ENCODE results near the gene SMIM10. TPM values are rescaled to one million over a fixed set of nuclear protein-coding genes. Genes with fewer than 3 reads are reported as not detected.

SMIM10 gene
- total RNA-seq, 1 experiment from 2014 or later: not detected

DNA sequence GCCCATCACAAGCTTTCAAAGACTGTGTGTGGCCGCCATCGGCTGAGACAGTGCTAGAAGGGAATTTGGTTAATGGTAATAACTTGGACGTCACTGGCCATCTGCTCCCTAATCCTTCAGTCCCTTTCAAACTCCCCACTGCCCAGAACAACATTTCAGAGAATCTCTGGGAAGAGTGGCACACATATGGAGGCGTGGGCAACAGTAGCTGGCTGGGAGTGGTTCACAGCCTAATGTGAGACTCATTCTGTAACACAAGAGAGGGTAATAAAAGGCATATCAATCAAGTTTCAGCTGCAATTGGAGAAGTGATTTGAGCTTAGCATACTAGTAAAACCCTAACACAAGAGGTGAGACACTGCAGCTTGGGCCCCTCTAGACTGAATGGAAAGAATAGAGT is 15.4 kb downstream of the SMIM10 start (continued):
- no peak for TF ChIP-seq POLR2AphosphoS5 (IDR thresholded peaks at IDR 0.05; ENCODE audit: low read depth, low read length)
- TF ChIP-seq EZH2 (IDR thresholded peaks at IDR 0.05): no peak
- TF ChIP-seq CBX3 (IDR thresholded peaks at IDR 0.05; ENCODE audit: low read depth): no peak
- TF ChIP-seq, protein P1, sequence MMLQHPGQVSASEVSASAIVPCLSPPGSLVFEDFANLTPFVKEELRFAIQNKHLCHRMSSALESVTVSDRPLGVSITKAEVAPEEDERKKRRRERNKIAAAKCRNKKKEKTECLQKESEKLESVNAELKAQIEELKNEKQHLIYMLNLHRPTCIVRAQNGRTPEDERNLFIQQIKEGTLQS (IDR thresholded peaks at IDR 0.05): no peak
- TF ChIP-seq SRF (IDR thresholded peaks at IDR 0.05; ENCODE audit: low read depth): no peak
- no peak for TF ChIP-seq ZFX (IDR thresholded peaks at IDR 0.05)
- no peak for TF ChIP-seq POLR2A (IDR thresholded peaks at IDR 0.05; ENCODE audit: borderline replicate concordance, extremely low read depth, insufficient read depth, insufficient read length)
- no peak for TF ChIP-seq TCF7L2 (IDR thresholded peaks at IDR 0.05; ENCODE audit: borderline replicate concordance, extremely low read depth, insufficient read depth, insufficient read length)
- TF ChIP-seq RAD21 (IDR thresholded peaks at IDR 0.05; ENCODE audit: low read depth): no peak
- TF ChIP-seq, protein P2, sequence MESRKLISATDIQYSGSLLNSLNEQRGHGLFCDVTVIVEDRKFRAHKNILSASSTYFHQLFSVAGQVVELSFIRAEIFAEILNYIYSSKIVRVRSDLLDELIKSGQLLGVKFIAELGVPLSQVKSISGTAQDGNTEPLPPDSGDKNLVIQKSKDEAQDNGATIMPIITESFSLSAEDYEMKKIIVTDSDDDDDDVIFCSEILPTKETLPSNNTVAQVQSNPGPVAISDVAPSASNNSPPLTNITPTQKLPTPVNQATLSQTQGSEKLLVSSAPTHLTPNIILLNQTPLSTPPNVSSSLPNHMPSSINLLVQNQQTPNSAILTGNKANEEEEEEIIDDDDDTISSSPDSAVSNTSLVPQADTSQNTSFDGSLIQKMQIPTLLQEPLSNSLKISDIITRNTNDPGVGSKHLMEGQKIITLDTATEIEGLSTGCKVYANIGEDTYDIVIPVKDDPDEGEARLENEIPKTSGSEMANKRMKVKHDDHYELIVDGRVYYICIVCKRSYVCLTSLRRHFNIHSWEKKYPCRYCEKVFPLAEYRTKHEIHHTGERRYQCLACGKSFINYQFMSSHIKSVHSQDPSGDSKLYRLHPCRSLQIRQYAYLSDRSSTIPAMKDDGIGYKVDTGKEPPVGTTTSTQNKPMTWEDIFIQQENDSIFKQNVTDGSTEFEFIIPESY (IDR thresholded peaks at IDR 0.05; ENCODE audit: extremely low read depth, insufficient replicate concordance, low read length): no peak

DNA sequence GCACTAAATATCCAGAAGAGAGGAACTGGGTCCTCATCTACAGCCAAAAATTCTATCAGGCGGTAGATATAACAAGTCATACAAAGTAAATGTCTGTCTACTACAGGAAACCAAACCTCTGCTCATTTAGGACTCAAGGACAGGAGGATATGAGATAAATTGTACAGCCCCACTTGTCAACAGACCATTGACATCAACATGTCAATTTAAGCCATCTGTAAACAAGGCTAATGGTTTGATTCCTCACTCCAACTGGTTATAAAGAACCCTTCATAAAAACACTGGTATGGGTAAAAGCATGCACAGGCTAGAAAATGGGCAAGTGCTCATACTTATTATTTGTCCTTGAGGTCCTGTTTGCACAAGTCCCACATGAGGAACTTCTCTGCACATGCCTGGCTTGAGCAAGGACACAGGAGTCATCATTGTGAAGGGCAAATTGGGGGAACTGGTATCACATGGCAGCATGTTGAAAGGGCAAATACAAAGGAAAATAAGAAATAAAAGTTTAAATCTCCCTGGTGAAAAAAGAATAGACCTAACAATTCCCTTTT is 18.3 kb downstream of the SMIM10 start:
- no peak overlapping the region for H3K27ac ChIP-seq (ENCODE audit: low read depth, low read length)
- H3K36me3 ChIP-seq (ENCODE audit: control insufficient read depth in 1 of 2, insufficient read depth in 2 of 2, low read length in 2 of 2): no peaks in the 10 kb centered on the region
- H3K4me2 ChIP-seq (ENCODE audit: low read length): no peak overlapping the region
- no peaks in the 10 kb centered on the region for H3K9me2 ChIP-seq (ENCODE audit: insufficient read depth)
- H3K27me3 ChIP-seq (ENCODE audit: insufficient read depth, low read length): no peaks in the 10 kb centered on the region
- peaks cover 0 to 6% of the 10 kb centered on the region in 2 experiments; a peak in 1 of 4 replicates for H3K4me1 ChIP-seq (ENCODE audit: control insufficient read depth in 1 of 2, insufficient read depth in 2 of 2, low read length in 2 of 2)
- no peaks in the 10 kb centered on the region for H3K9me3 ChIP-seq (ENCODE audit: control insufficient read depth in 1 of 2, insufficient read depth in 1 of 2, low read depth in 1 of 2, low read length in 2 of 2)
- no peak for ATAC-seq
- no peak overlapping the region for H2AFZ ChIP-seq (ENCODE audit: low read depth, low read length, poor library complexity, severe bottlenecking)
- no TSS peak for BruUV-seq (replicated peaks)
- ChIA-PET POLR2A (no interaction called here), RAD21 (ENCODE audit: low non-redundant PET in 1 of 2, low total read pairs in 2 of 2, uncharacterized antibody in 2 of 2, unreplicated experiment in 2 of 2) (no interaction called here), CTCF (no interaction called here)
- DNase-seq (ENCODE audit: low read depth, low spot score): no peak
- H3K9ac ChIP-seq (ENCODE audit: low read length): no peak overlapping the region
- intact Hi-C loops (cut with micrococcal nuclease): no loop called here
- no peak overlapping the region for H3K4me3 ChIP-seq (replicated peaks in 1 of 2; ENCODE audit: low read depth in 1 of 2, low read length in 2 of 2)
- no peaks in the 10 kb centered on the region for H3K79me2 ChIP-seq (ENCODE audit: insufficient read depth, low read length)
- H4K20me1 ChIP-seq (ENCODE audit: insufficient read depth): no peaks in the 10 kb centered on the region
- TF ChIP-seq, protein P3, sequence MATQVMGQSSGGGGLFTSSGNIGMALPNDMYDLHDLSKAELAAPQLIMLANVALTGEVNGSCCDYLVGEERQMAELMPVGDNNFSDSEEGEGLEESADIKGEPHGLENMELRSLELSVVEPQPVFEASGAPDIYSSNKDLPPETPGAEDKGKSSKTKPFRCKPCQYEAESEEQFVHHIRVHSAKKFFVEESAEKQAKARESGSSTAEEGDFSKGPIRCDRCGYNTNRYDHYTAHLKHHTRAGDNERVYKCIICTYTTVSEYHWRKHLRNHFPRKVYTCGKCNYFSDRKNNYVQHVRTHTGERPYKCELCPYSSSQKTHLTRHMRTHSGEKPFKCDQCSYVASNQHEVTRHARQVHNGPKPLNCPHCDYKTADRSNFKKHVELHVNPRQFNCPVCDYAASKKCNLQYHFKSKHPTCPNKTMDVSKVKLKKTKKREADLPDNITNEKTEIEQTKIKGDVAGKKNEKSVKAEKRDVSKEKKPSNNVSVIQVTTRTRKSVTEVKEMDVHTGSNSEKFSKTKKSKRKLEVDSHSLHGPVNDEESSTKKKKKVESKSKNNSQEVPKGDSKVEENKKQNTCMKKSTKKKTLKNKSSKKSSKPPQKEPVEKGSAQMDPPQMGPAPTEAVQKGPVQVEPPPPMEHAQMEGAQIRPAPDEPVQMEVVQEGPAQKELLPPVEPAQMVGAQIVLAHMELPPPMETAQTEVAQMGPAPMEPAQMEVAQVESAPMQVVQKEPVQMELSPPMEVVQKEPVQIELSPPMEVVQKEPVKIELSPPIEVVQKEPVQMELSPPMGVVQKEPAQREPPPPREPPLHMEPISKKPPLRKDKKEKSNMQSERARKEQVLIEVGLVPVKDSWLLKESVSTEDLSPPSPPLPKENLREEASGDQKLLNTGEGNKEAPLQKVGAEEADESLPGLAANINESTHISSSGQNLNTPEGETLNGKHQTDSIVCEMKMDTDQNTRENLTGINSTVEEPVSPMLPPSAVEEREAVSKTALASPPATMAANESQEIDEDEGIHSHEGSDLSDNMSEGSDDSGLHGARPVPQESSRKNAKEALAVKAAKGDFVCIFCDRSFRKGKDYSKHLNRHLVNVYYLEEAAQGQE (IDR thresholded peaks at IDR 0.05; ENCODE audit: low read depth): no peak
- TF ChIP-seq ZNF274 (IDR thresholded peaks at IDR 0.05; ENCODE audit: low read depth, low read length) (no peak), ELF1 (IDR thresholded peaks at IDR 0.05; ENCODE audit: borderline replicate concordance, low read depth) (no peak), EZH2phosphoT487 (IDR thresholded peaks at IDR 0.05; ENCODE audit: borderline replicate concordance) (no peak)
- TF ChIP-seq, protein P2 (IDR thresholded peaks at IDR 0.05; ENCODE audit: extremely low read depth, insufficient replicate concordance, low read length): no peak
- TF ChIP-seq, protein P4, sequence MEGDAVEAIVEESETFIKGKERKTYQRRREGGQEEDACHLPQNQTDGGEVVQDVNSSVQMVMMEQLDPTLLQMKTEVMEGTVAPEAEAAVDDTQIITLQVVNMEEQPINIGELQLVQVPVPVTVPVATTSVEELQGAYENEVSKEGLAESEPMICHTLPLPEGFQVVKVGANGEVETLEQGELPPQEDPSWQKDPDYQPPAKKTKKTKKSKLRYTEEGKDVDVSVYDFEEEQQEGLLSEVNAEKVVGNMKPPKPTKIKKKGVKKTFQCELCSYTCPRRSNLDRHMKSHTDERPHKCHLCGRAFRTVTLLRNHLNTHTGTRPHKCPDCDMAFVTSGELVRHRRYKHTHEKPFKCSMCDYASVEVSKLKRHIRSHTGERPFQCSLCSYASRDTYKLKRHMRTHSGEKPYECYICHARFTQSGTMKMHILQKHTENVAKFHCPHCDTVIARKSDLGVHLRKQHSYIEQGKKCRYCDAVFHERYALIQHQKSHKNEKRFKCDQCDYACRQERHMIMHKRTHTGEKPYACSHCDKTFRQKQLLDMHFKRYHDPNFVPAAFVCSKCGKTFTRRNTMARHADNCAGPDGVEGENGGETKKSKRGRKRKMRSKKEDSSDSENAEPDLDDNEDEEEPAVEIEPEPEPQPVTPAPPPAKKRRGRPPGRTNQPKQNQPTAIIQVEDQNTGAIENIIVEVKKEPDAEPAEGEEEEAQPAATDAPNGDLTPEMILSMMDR (IDR thresholded peaks at IDR 0.05 in 2 of 3, conservative IDR thresholded peaks at IDR 0.05 in 1 of 3; ENCODE audit: borderline replicate concordance in 1 of 3, insufficient read depth in 1 of 3, low read depth in 2 of 3, low read length in 2 of 3): no peak
